Prostate gland (tissue), 2 donors: ENCODE measurements around the gene RFX2. TPM values are rescaled to one million over a fixed set of nuclear protein-coding genes. Genes with fewer than 3 reads are reported as not detected.

Experiments
- DNase-seq: peaks from one replicate; pipeline ENCODE4 v3.0.0-alpha.2; 2019; ENCODE audit warnings: low spot score
- H3K27ac ChIP-seq, 2 donors: fragments of 200-600 bp; sonication (generic); 2 replicates each; pipeline ENCODE4 v1.5.1; 2017 to 2019
- H3K27me3 ChIP-seq: fragments of 200-600 bp; sonication (generic); replicated peaks from 2 replicates; pipeline ENCODE4 v1.5.1; 2019; ENCODE audit not compliant: insufficient read depth
- H3K36me3 ChIP-seq, 2 donors: fragments of 200-600 bp; sonication (generic); 1 replicate in 1 of 2; 2 replicates in 1 of 2; pipeline versions ENCODE4 v1.5.1 to v1.8.1; 2017 to 2019
- H3K4me1 ChIP-seq: fragments of 200-600 bp; sonication (generic); replicated peaks from 2 replicates; pipeline ENCODE4 v1.5.1; 2019
- H3K4me3 ChIP-seq, 2 donors: fragments of 200-600 bp; sonication (generic); 2 replicates each; pipeline ENCODE4 v1.5.1; 2017 to 2019
- H3K9me3 ChIP-seq: fragments of 200-600 bp; sonication (generic); 2 replicates; pipeline ENCODE4 v1.5.1; 2017
- POLR2A ChIP-seq: fragments of 450-650 bp; IDR thresholded peaks from one replicate; pipeline ENCODE4 v1.6.1; 2016; ENCODE audit warnings: antibody characterized with exemption, mild to moderate bottlenecking
- POLR2AphosphoS5 ChIP-seq: sonication (generic); formaldehyde crosslinking; IDR thresholded peaks from one replicate; pipeline ENCODE4 v1.6.1; 2017; ENCODE audit warnings: antibody characterized with exemption
- WGBS: methylation state at CpG from one replicate; pipeline ENCODE4 v1.1.5; 2018; 5-methylcytosine and 5-hydroxymethylcytosine counted together
- intact Hi-C: fragments of 100-400 bp; cut with DNase I; formaldehyde crosslinking; loops from one replicate; pipeline ENCODE4 v1.14.2; 2022
- total RNA-seq, 2 donors: library from RNA; depleted of rRNA; stranded (reverse); fragments of >200 nt; gene quantifications; one replicate each; pipeline ENCODE4 v1.1.0, GENCODE V29; 2016
- TF ChIP-seq, protein P1 (sequence below), 4 experiments: fragments of 200-600 bp in 2 of 4; fragments of 450-650 bp in 2 of 4; sonication (generic) in 2 of 4; IDR thresholded peaks; 1 replicate in 3 of 4; 2 replicates in 1 of 4; pipeline ENCODE4 v1.5.1; 2016 to 2019; ENCODE audit warnings: antibody characterized with exemption in 4 of 4, mild to moderate bottlenecking in 2 of 4, moderate library complexity in 2 of 4

Gene RFX2
- total RNA-seq, 2 donors from 2014 or later = 13.4 to 25.3 TPM

DNA sequence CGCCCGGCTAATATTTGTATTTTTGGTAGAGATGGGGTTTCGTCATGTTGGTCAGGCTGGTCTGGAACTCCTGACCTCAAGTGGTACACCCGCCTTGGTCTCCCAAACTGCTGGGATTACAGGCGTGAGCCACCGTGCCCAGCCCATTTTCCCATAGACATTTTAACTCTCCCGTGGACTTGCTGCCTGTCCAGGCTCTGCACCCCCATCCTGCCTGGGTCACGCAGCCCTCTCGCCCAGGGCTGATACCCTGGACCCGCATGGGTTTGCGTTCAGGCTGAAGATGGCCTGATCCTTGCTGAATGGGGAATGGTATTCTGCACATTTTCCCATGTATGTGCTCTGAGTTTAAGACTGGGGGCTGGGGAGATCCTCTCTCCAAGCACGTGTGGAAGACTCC, 86.4 kb downstream of the RFX2 start:
- intact Hi-C loops = loop anchor here (2.0 kb wide), 2 partner anchors 37 to 221 kb away; no protein-coding TSS in a partner anchor
- Histone ChIP-seq H3K4me3 (no peak overlapping the region), H3K4me1 (peaks cover 17% of the 10 kb centered on the region), H3K36me3 (no peaks in the 10 kb centered on the region), H3K9me3 (no peaks in the 10 kb centered on the region), H3K27me3 (no peaks in the 10 kb centered on the region), H3K27ac (no peak overlapping the region)
- WGBS = 90% methylated on average over 11 of the region's 12 CpGs
- no peak for TF ChIP-seq POLR2A
- TF ChIP-seq, protein P1, sequence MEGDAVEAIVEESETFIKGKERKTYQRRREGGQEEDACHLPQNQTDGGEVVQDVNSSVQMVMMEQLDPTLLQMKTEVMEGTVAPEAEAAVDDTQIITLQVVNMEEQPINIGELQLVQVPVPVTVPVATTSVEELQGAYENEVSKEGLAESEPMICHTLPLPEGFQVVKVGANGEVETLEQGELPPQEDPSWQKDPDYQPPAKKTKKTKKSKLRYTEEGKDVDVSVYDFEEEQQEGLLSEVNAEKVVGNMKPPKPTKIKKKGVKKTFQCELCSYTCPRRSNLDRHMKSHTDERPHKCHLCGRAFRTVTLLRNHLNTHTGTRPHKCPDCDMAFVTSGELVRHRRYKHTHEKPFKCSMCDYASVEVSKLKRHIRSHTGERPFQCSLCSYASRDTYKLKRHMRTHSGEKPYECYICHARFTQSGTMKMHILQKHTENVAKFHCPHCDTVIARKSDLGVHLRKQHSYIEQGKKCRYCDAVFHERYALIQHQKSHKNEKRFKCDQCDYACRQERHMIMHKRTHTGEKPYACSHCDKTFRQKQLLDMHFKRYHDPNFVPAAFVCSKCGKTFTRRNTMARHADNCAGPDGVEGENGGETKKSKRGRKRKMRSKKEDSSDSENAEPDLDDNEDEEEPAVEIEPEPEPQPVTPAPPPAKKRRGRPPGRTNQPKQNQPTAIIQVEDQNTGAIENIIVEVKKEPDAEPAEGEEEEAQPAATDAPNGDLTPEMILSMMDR (IDR thresholded peaks at IDR 0.05) = no peak
- TF ChIP-seq POLR2AphosphoS5 = no peak
- no peak for DNase-seq

DNA sequence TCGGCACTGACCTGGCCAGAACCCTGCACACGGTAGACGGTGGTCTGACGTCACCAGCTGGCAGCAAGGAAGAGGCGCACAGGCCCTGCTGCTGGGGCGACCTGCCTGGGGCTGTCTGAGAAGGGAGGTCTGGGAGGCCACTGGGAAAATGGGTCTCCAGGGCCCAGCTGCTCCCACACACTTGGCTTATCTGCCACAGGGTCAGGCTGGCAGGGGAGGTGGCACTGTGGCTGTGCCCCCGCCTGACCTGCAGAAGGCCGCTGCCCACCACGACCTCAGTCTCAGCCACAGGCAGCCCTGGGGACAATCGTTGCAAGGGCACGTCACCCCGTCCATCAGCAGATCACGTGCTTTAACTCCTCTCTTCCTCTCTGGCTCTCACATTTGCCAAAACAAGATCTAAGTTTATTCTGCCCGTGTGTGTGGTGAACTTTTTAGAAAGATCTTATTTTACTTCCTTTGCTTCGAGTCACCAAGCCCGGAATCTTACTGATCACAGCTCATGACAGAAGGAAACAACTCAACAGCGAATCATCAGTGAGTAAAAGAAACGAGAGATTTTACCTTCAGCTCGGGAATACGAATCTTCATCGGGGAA, 87.1 kb downstream of the RFX2 start:
- no peaks in the 10 kb centered on the region for H3K36me3 ChIP-seq
- 65% methylated on average over 21 of the region's 21 CpGs for WGBS
- no peaks in the 10 kb centered on the region for H3K9me3 ChIP-seq
- TF ChIP-seq POLR2A (no peak), POLR2AphosphoS5 (no peak)
- TF ChIP-seq, protein P1 (IDR thresholded peaks at IDR 0.05) = no peak
- H3K4me1 ChIP-seq = peaks cover 17% of the 10 kb centered on the region
- no peak for DNase-seq
- H3K27ac ChIP-seq = no peak overlapping the region
- H3K4me3 ChIP-seq = no peak overlapping the region
- intact Hi-C loops = loop anchor here (2.0 kb wide), 2 partner anchors 36 to 220 kb away; no protein-coding TSS in a partner anchor
- no peaks in the 10 kb centered on the region for H3K27me3 ChIP-seq

DNA sequence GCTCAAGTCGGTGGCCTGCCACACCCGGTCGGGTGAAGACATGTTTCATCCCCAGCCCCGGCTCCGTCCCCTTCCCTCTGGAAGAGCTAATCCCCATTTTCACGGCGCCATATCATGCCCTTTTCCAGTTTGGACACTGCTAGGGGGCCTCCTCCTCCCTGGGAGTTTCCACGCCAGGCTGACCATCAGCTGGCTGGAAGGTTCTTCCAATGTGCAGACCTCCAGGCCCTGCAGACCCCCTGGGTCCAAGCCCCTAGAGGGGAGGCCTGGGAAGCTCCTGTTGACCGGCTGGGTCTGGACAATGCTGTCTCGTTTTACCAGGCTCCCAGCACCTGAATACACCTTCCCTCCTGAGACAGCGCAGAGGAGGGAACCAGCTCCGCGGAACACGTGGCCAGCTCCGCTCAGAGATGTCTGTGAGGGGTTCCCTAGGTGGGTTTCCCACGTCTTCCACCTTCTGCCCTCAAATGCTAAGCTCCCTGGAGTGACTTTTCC, 87.7 kb downstream of the RFX2 start:
- intact Hi-C loops = loop anchor here (2.0 kb wide), 2 partner anchors 36 to 220 kb away; no protein-coding TSS in a partner anchor
- Histone ChIP-seq H3K36me3 (no peaks in the 10 kb centered on the region), H3K9me3 (no peaks in the 10 kb centered on the region), H3K27me3 (no peaks in the 10 kb centered on the region), H3K4me3 (no peak overlapping the region), H3K4me1 (peaks cover 17% of the 10 kb centered on the region), H3K27ac (peak overlapping the region in 1 of 2 donors; percentile 84)
- 69% methylated on average over 16 of the region's 16 CpGs for WGBS
- no peak for DNase-seq
- no peak for TF ChIP-seq POLR2A
- TF ChIP-seq POLR2AphosphoS5 = no peak
- TF ChIP-seq, protein P1 (IDR thresholded peaks at IDR 0.05) = no peak

DNA sequence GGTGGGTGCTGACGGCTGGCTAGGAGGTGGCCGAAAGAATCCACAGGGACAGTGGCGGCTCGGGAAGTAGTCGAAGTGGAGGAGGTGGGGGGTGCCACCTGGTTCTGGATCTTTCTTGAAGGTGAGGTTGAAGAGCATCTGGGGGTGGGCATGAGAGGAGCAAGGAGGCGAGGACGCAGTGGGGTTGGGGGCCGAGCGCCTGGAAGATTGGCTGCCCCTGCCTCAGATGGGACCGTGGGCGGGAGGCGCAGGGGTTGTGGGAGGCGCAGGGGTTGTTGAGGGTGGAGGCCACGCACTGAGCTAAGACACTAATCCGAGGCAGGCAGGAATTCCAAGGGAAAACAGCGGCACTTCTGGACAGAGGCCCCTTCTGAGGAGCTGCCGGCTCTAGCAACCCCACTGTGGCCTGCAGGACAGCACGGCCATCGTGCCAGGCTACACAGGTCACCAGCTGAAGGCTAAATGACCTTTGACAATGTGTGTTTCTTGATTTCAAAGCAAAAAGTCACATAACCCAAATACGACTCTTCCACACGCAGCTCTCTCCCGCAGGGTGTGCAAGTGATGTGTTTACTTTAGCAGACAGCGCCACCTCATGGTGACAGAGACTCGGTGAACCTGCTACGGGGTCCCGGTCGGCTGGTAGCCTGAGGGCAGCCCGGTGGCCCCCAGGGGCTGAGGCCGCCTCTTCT, 88.3 kb downstream of the RFX2 start:
- no peaks in the 10 kb centered on the region for H3K36me3 ChIP-seq
- peaks cover 17% of the 10 kb centered on the region for H3K4me1 ChIP-seq
- intact Hi-C loops = loop anchor here (2.0 kb wide), 2 partner anchors 35 to 219 kb away; no protein-coding TSS in a partner anchor
- DNase-seq = peak; percentile 85
- no peaks in the 10 kb centered on the region for H3K27me3 ChIP-seq
- WGBS = 51% methylated on average over 29 of the region's 29 CpGs
- H3K9me3 ChIP-seq = no peaks in the 10 kb centered on the region
- TF ChIP-seq, protein P1 (IDR thresholded peaks at IDR 0.05) = peak; percentile 75 to 98 (median 91)
- TF ChIP-seq POLR2AphosphoS5 (peak; percentile 71), POLR2A (no peak)
- no peak overlapping the region for H3K4me3 ChIP-seq
- peak overlapping the region; percentile 84 to 90 for H3K27ac ChIP-seq
